ENCODE data around the gene DZIP1L. TPM values are rescaled to one million over a fixed set of nuclear protein-coding genes. Genes with fewer than 3 reads are reported as not detected.

DZIP1L gene
- total and polyA plus RNA-seq, 2 donors (not counting 3 experiments of a cell fraction or from before 2014, with no cell fraction given) = 3.0 to 17.9 TPM

DNA sequence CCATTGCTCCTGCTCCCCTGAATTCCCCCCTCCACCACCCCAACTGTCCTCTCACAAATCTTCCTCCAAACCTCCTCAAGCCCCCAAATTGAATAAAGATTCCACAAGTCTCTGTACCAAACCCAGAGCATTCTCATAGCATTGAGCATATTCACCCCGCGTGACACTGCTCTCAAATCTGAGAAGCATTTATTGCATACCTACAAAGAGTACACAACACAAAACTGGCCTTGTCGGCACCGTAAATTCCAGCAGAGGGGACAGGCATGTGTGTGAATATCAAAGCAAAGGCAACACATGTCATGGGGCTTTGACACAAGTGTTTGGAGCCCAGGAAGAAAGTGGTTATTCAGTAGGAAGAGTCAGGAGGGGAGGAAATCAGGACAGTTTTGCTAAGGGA, 102.9 kb downstream of the DZIP1L start:
- Histone ChIP-seq H2AFZ (ENCODE audit: low read depth, low read length) (no peak overlapping the region), H3K9me1 (replicated peaks; ENCODE audit: control insufficient read depth, extremely low read depth, insufficient read depth, low read length) (no peaks in the 10 kb centered on the region), H3K9me3 (replicated peaks; ENCODE audit: control insufficient read depth, insufficient read depth, low read length) (no peaks in the 10 kb centered on the region), H3K79me2 (ENCODE audit: control insufficient read depth, insufficient read depth, low read length) (no peaks in the 10 kb centered on the region), H3K4me3 (replicated peaks in 1 of 3; ENCODE audit: insufficient read depth in 1 of 3, low read depth in 1 of 3, low read length in 3 of 3) (no peak overlapping the region), H3K9ac (replicated peaks; ENCODE audit: extremely low read depth, insufficient read depth, low read length) (no peak overlapping the region), H3K36me3 (ENCODE audit: control insufficient read depth in 2 of 2, extremely low read depth in 1 of 2, insufficient read depth in 2 of 2, low read length in 2 of 2) (no peaks in the 10 kb centered on the region), H3K27me3 (ENCODE audit: control insufficient read depth in 2 of 2, insufficient read depth in 2 of 2, low read length in 2 of 2) (no peaks in the 10 kb centered on the region), H3K4me2 (ENCODE audit: insufficient read depth, low read length) (no peak overlapping the region), H4K20me1 (replicated peaks; ENCODE audit: control insufficient read depth, extremely low read depth, insufficient read depth, low read length) (no peaks in the 10 kb centered on the region), H3K27ac (ENCODE audit: insufficient read depth, low read depth, low read length) (no peak overlapping the region), H3K4me1 (ENCODE audit: control insufficient read depth, extremely low read depth, insufficient read depth, low read length) (no peaks in the 10 kb centered on the region)
- intact Hi-C loops (cut with micrococcal nuclease) (no loop called here), dilution Hi-C loops (cut with MboI; ENCODE audit: extremely low pct_ligation_motif_present, low sequenced_read_pairs) (no loop called here)
- ChIA-PET POLR2A (no interaction called here), CTCF (no interaction called here)
- no peak for DNase-seq (ENCODE audit: low read depth, low spot score)
- no peak for FAIRE-seq
- TF ChIP-seq, protein P1, sequence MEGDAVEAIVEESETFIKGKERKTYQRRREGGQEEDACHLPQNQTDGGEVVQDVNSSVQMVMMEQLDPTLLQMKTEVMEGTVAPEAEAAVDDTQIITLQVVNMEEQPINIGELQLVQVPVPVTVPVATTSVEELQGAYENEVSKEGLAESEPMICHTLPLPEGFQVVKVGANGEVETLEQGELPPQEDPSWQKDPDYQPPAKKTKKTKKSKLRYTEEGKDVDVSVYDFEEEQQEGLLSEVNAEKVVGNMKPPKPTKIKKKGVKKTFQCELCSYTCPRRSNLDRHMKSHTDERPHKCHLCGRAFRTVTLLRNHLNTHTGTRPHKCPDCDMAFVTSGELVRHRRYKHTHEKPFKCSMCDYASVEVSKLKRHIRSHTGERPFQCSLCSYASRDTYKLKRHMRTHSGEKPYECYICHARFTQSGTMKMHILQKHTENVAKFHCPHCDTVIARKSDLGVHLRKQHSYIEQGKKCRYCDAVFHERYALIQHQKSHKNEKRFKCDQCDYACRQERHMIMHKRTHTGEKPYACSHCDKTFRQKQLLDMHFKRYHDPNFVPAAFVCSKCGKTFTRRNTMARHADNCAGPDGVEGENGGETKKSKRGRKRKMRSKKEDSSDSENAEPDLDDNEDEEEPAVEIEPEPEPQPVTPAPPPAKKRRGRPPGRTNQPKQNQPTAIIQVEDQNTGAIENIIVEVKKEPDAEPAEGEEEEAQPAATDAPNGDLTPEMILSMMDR (IDR thresholded peaks at IDR 0.05; ENCODE audit: extremely low read depth in 1 of 2, insufficient read depth in 1 of 2, low read depth in 1 of 2, low read length in 2 of 2) = no peak
- TF ChIP-seq JUN (IDR thresholded peaks at IDR 0.05; ENCODE audit: borderline replicate concordance, insufficient read depth, insufficient read length, low read depth) = no peak
- TF ChIP-seq, protein P2, sequence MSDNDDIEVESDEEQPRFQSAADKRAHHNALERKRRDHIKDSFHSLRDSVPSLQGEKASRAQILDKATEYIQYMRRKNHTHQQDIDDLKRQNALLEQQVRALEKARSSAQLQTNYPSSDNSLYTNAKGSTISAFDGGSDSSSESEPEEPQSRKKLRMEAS (IDR thresholded peaks at IDR 0.05; ENCODE audit: insufficient read depth, insufficient read length) = no peak
- TF ChIP-seq POLR2AphosphoS5 (IDR thresholded peaks at IDR 0.05; ENCODE audit: insufficient read depth, low read depth, low read length) = no peak
- no peak for TF ChIP-seq MYC (IDR thresholded peaks at IDR 0.05; ENCODE audit: low read depth, low read length)
- no peak for TF ChIP-seq POLR2A (IDR thresholded peaks at IDR 0.05; ENCODE audit: low read depth, low read length)
- no peak for TF ChIP-seq GATA2 (IDR thresholded peaks at IDR 0.05; ENCODE audit: insufficient read depth, insufficient read length, low read depth, low read length)
- no peak for TF ChIP-seq EZH2 (IDR thresholded peaks at IDR 0.05; ENCODE audit: borderline replicate concordance, low read depth, low read length, severe bottlenecking)
- BruUV-seq (replicated peaks) = no TSS peak

Other genes starting within 250 kb of the DZIP1L start
- not detected in 2 replicates for gene CLDN18, start 105.4 kb downstream of the DZIP1L start, total RNA-seq
- gene CLDN18, start 105.4 kb downstream of the DZIP1L start, polyA plus RNA-seq = not detected in 2 replicates
- not detected in 2 replicates for gene A4GNT, start 16.8 kb upstream of the DZIP1L start, total RNA-seq
- not detected in 2 replicates for gene A4GNT, start 16.8 kb upstream of the DZIP1L start, polyA plus RNA-seq
- gene DBR1, start 59.3 kb upstream of the DZIP1L start, total RNA-seq = 16.5 and 17.8 TPM in 2 replicates
- 8.3 and 10.3 TPM in 2 replicates for gene DBR1, start 59.3 kb upstream of the DZIP1L start, polyA plus RNA-seq
- gene ARMC8, start 71.7 kb upstream of the DZIP1L start, total RNA-seq = 40.3 and 46.0 TPM in 2 replicates
- gene ARMC8, start 71.7 kb upstream of the DZIP1L start, polyA plus RNA-seq = 39.6 and 46.1 TPM in 2 replicates
- not detected in 2 replicates for gene NME9, start 214.2 kb upstream of the DZIP1L start, total RNA-seq
- gene NME9, start 214.2 kb upstream of the DZIP1L start, polyA plus RNA-seq = 0.08 TPM in 1 of 2 replicates, not detected in the other
- gene MRAS, start 233.0 kb upstream of the DZIP1L start, total RNA-seq = 15.5 and 16.5 TPM in 2 replicates
- gene MRAS, start 233.0 kb upstream of the DZIP1L start, polyA plus RNA-seq = 9.4 and 14.6 TPM in 2 replicates

Measured in endothelial cell of umbilical vein (primary cell).